HG02588 (cell line): ENCODE data around the gene DCDC2C.
A peak's percentile ranks its signal among the peaks of the same experiment; 100 is the strongest.

Source experiments
- ATAC-seq: cut with Tn5 transposase; IDR thresholded peaks from one replicate; pipeline ENCODE4 v1.9.1; 2021; ENCODE audit warnings: mild to moderate bottlenecking, moderate library complexity; ENCODE audit not compliant: unreplicated experiment

Gene DCDC2C

GRCh38 chr2:3769766-3770165 lies 66.4 kb downstream of the DCDC2C start:
- ATAC-seq = no peak

DNA sequence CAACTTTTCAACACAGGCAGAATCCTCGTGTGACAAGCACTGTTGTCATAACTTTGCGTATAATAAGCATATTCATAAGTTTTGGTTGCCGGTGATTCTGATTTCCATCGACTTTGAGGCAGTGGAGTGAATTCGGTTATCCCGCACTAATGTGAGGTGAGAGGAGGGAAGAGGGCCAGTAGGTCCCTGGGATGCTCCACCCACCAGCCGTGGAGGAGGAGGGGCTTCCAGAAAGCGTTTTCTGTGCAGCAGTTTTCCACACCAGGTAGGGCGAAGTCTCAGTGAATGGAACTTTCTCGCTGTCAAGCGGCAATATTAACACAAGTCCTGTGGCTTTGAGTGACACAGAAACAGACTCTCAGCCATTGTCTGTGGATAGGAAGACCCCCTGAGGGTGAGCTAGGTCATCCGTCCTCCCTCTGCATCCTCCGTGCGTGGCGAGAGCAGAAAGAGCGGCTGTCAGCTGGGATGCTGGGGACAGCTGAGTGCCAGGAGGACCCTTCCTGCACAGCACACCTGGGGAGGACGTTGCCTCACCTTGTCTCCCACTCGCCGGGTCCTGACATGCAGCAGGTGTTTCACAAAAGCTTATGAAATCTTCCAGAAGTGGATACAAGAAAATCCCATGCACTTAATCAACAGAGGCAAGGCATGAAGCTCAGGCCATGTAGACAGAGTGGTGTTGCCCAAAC lies 67.5 kb downstream of the DCDC2C start:
- no peak for ATAC-seq

DNA sequence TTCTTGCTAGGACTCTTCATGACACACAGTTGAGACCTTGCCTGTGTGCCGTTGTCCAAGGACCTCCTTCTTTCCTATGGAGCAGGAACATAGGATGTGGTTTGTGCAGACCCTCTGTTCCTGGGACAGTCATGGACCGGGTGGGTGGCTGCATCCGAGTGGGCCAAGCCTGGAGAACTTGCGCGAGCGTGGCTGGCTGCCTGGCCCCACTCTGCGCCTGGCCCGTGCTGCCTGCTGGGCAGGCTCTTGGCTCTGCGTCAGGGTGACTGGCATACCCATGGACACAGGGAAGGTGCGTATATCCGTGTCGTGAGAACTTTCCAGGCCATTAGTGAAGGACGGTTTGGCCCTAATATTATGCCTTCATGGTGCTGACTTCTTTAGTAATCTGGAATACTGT lies 68.2 kb downstream of the DCDC2C start:
- ATAC-seq = no peak

DNA sequence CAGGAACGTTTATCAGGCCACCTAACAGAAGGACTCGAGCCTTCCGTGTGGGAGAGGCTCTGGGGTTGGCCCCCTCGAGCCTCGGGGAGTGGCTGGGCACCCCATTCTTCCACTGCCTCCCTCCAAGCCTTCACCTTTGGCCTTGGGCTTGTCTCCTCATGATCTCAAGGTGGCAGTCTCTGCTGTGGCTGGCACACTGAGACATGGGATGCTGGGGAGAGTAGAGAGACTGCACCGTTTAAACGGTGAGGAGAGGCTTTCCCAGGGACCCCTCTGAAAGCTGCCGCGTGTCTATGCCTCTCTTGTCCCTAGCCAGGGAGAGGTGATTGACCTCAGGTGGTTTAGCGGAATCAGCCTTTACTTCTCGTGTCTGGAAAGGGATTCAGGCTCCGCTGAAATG lies 71.0 kb downstream of the DCDC2C start:
- no peak for ATAC-seq

DNA sequence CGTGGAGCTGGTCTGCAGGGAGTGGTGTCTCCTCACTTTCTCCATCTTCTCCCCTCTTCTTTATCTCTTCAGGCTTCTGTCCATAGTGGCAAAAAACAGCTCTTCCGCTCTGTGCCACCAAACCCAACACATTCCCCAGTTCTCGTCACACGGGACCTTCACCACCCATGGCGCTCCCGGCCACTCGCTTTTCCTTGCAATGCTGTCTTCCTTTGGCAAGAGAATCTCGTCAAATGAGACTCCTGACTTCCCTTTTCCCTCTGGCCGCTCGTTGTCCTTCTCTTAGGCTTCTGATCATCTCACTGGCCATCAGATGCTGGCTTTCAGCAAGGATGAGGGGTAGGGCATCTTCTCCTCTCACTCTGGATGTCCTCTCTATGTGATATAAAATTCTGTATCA lies 72.9 kb downstream of the DCDC2C start:
- ATAC-seq = no peak

- ATAC-seq = no peak
These were observed 74.6 kb downstream of the DCDC2C start for GRCh38 chr2:3777966-3778365.

- no peak for ATAC-seq
These were observed 75.6 kb downstream of the DCDC2C start for GRCh38 chr2:3778851-3779495.

DNA sequence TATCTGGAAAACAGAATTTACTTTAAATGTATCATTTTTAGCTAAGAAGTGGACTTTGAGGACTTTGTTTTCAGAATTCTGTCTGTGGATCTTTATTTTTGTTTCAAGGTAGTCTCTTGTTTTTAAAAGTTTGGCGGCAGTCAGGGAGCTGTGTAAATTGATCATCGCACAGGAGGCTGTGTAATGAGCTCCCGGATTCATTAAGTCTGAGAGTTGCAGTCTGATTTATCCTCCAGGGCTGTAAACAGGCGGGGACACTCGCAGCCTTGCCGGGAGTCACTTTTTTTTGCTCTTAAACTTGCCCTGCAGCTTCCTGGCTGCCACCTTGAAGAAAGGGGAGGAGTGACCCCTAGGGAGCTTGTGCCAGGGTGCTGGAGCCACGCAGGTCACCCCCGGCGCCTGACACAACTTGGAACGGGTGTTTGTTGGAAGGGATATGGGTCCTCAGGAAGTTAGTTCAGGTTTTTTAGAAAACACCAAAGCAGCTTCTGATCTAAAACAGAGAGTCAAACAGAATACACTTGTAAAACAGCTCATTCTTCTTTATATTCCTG lies 76.2 kb downstream of the DCDC2C start:
- no peak for ATAC-seq

- ATAC-seq = peak; percentile 99
These were observed 77.4 kb downstream of the DCDC2C start for GRCh38 chr2:3780477-3781402.

DNA sequence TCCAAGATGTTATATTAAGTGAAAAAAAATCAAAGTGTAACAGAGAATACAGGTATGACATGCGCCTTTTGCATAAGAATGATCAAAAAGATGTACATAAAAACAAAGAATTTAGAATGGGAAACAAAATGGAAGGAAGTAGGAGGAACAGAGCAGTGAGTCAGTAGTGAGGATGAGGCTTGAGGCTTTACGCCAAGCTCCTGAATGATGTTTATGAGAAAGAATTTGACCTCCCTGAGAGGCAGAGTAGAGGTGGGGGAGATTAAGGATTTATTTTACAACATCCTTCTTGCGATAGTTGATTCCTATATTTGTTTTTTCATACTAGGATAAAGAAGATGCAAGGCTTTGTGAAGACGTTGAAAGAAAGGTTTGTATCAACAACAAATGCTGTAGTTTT lies 81.4 kb downstream of the DCDC2C start:
- ATAC-seq = no peak

DNA sequence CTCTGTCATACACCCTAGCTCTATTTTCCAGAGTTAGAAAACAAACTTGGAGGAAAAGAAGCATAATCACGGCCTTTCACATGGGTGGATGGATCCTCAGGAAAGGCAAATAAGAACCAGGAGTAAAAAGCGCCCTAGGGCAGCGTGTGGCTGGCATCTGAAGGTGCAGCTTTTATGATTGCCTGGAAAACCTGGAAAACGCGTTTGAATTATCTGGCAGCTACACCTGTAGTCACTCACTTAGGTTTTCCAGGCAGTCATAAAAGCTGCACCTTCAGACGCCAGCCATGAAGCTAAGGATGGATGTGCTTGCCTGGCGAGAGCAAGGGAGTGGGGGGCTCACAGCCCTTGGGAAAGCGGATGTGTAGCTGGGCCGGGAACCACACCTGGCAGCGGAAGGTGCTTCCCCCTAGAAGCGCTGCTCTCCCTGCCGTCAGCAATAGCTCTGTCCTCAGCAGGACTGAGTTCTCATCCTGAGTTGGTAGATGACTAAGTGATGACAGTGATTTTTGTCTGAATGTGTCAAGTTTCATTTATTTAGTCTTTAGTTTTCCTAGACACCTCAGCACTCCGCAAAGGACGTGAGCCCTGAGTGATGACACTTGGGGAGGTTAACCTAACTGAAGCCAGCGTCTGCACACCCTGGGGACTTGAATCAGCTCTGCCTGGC lies 82.0 kb downstream of the DCDC2C start:
- ATAC-seq = no peak

- no peak for ATAC-seq
These were observed 82.5 kb downstream of the DCDC2C start for GRCh38 chr2:3785890-3786273.

- no peak for ATAC-seq
These were observed 84.4 kb downstream of the DCDC2C start for GRCh38 chr2:3787768-3788167.

DNA sequence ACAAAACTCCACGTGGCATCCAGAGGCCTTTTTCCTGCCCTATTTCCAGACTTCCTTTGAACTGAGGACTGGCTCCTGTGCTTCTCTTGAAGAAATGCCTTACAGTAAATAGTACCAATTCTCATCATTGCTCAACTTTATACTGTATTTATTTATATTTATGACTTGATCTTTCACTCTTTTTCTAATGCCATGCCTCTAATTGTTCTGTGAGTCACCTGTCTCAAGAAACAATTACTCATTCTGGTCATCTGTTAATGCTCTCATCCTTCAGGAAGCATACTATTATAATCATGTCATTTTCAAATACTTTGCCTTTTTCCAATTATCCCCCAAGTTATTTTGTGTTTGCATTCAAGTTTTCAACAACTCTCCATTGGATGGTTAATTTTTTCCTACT lies 85.9 kb downstream of the DCDC2C start:
- no peak for ATAC-seq

GRCh38 chr2:3793249-3793648 lies 89.9 kb downstream of the DCDC2C start:
- no peak for ATAC-seq

- no peak for ATAC-seq
These were observed 98.1 kb downstream of the DCDC2C start for GRCh38 chr2:3801506-3801905.

DNA sequence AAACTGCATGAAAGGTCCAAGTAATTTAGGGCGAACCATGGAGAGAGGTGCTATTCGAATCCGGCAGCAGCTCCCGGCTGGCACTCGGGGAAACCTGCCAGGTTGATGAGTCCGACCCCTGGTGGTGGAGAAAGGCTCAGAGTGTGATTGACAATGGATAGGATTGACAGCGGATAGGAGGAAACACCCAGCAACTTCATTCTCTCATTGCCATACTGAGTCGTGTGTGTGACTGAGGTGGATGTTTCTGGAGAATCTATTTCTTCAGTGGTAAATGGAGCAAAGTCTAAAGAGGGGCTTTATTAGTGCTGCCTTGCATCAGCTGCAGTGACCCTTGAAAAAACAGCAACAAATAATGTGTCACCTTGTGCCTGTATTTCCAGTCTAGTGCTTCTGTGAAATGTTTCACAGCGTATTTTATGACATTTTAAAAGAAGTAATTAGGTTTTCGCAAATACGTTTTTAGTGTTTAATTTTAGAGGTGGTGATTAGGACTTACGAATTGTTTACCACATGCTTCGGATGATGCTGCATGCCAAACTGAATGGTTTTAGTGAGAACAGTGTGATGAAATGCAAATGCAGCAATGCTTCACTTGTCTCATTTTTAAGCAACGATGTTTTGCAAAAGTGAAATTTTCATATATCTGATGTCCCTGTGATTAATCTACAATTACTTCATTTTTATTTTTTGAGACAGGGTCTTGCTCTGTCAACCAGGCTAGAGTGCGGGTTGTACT lies 102.0 kb downstream of the DCDC2C start:
- ATAC-seq = no peak

- ATAC-seq = no peak
These were observed 102.8 kb downstream of the DCDC2C start for GRCh38 chr2:3806168-3806567.

GRCh38 chr2:3806730-3807129 lies 103.4 kb downstream of the DCDC2C start:
- no peak for ATAC-seq

GRCh38 chr2:3807853-3808252 lies 104.5 kb downstream of the DCDC2C start:
- ATAC-seq = no peak
